GM12865 (cell line): ENCODE data around the gene PRPF40B.

Experiments used
- DNase-seq: peaks from one replicate; pipeline ENCODE4 v3.0.0; 2010; ENCODE audit warnings: low read depth
- H3K4me3 ChIP-seq: 2 replicates; pipeline ENCODE4 v1.5.1; 2011; ENCODE audit warnings: mild to moderate bottlenecking, low read depth, low read length, control low read depth
- TF ChIP-seq, protein P1 (sequence below): IDR thresholded peaks from 2 replicates; pipeline ENCODE4 v1.5.1; 2011; ENCODE audit warnings: low read length, control low read depth, low read depth, inconsistent platforms; ENCODE audit not compliant: insufficient read depth; ENCODE audit errors: missing control alignments

The PRPF40B gene

DNA sequence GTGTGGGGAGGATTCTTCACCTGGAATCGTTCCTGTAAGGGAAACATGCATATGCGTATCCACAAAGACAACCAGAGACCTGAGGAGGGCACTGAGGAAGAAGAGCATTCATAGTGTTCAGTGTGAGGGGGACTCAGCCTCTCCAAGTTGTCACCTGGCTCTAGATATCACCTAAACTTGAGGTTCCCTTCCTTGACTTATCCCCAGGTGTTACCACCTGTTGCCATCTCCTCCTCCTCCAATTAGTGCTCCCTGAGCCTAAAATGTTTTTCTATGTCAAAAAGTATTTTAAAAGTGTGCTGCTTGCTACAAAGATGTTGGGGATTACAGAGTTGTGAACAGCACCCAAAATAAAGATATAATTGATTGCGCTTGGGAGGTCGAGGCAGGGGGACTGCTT lies 42.8 kb downstream of the PRPF40B start:
- no peak overlapping the region for H3K4me3 ChIP-seq
- DNase-seq: no peak
- TF ChIP-seq, protein P1, sequence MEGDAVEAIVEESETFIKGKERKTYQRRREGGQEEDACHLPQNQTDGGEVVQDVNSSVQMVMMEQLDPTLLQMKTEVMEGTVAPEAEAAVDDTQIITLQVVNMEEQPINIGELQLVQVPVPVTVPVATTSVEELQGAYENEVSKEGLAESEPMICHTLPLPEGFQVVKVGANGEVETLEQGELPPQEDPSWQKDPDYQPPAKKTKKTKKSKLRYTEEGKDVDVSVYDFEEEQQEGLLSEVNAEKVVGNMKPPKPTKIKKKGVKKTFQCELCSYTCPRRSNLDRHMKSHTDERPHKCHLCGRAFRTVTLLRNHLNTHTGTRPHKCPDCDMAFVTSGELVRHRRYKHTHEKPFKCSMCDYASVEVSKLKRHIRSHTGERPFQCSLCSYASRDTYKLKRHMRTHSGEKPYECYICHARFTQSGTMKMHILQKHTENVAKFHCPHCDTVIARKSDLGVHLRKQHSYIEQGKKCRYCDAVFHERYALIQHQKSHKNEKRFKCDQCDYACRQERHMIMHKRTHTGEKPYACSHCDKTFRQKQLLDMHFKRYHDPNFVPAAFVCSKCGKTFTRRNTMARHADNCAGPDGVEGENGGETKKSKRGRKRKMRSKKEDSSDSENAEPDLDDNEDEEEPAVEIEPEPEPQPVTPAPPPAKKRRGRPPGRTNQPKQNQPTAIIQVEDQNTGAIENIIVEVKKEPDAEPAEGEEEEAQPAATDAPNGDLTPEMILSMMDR: no peak

DNA sequence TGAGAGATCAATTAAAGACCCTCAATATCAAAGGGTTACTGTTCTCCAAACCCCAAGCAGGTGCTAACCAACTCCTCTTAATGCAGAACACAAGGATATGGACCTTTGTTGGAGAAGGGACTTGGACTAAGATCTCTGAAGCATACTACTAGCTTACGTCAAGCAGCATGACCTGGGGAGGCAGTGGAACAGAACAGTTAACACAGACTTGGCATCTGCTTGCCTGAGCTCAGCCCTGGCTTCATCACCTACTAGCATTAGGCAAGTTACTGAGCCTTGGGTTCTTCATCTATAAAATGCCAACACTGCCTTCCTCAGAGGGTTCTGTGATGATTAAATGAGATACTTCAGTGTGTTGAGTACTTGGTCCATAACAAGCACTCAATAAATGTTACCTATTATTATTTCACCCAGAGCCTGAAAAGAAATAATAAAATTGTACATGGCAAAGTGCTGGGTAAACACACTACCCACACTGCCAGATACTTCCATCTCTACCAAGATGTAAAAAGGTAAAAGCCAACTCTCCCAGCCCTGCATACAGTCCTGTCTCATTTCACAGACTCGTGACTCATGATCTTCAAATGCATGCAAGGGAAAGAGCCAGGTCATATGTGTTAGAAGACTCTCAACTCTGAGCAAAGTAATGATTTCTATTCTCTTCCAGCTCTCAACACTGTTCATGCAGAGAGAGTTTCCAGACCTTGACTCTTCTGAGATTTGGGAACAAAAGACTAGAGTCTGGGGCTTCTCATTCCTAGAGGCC lies 44.1 kb downstream of the PRPF40B start:
- H3K4me3 ChIP-seq: no peak overlapping the region
- DNase-seq: no peak
- TF ChIP-seq, protein P1: no peak

- TF ChIP-seq, protein P1: no peak
- no peak for DNase-seq
- H3K4me3 ChIP-seq: no peak overlapping the region
Observed at GRCh38 chr12:49669796-49670195, 46.4 kb downstream of the PRPF40B start.

GRCh38 chr12:49671031-49671765 lies 47.8 kb downstream of the PRPF40B start:
- TF ChIP-seq, protein P1: no peak
- H3K4me3 ChIP-seq: peak overlapping the region; percentile 35
- DNase-seq: peak; percentile 55

DNA sequence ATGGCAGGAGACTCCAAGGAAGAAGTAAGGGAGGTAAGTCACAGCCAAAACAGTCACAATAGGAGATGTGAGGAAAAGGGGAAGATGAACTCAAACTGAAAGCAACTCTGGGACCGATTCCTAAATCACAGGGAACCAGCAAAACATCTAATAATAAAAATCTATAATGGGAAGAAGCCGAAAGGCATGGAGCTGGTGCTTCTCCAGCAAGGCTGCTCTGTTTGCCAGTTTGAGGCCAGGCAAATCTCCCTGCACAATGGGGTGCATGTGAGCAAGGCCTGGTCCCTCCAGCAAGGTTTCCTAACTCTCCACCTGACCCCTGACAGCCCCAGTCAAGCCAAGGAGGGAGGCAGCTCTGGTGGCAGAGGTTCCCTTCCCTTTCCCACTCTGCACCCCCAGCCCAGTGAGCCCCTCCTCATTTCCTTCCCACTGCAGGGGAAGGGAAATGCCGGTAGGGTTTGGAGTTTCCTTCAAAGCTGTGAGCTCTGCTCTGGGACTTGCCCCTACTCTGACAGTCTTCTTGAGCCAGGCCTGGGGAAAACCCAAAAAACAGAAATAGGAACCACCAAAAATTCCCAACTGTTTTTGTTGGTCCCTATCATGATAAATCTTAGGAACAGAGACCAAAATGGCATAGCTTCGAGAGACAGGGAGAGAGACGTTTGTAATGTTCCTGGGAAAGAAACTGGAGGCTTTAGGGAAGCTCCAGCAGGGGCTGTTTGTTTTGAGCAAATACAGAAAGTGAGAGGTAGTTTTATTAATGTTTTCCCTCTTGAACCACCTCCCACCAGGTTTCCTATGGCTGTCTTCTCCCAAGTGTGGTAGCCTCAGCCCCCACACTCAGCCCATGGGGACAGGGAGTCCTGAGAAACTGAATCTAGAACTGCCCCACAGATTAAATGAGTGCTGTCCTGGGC lies 49.2 kb downstream of the PRPF40B start:
- H3K4me3 ChIP-seq: peak overlapping the region; percentile 35
- TF ChIP-seq, protein P1: no peak
- DNase-seq: peak; percentile 37

DNA sequence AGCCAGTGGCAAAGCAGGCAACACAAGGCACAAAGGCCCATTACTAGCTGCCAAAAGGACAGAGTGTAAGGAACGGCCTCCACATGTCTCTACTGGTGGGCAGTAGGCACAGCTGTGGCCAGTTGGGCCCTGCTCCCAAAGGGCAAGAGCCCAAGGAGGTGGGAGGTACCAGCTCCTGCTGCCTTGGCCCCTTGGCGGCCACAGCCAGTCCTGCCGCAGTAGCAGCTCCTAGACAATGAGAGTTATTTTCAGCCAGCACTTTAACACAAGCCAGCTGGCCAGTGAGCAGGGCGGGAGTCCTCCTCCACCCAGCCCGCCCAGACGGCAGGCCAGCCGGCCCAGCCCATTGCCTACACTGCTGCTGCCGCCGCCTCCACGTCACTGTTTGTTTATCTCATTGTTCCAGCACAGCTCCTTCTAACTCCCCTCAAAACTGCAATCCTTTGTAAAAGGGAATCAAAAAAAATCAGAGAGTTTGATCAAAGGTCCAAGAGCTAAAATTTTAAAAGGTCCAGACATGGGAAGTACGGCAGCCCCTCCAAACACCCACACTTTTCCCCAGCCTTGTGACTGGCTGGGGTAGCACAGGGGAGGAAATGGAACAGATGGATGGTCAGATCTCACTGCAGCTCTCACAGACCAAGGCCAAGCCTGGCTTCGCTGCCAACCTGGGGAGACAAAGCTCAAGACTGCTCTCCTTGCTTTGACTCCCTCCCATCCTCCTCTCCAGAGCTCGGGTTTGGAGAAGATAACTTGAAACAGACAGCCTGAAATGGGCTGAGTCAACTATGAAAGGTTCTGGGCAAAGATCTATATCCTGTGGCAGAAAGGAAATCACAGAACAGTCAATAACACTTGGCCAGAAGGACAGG lies 50.3 kb downstream of the PRPF40B start:
- no peak overlapping the region for H3K4me3 ChIP-seq
- DNase-seq: peak; percentile 49
- TF ChIP-seq, protein P1: no peak
